GM23248 (cell line): ENCODE data around the gene FBXO8. TPM values are rescaled to one million over a fixed set of nuclear protein-coding genes. Genes with fewer than 3 reads are reported as not detected.

Experiments used
- DNase-seq: peaks from one replicate; pipeline ENCODE4 v3.0.0-alpha.2; 2015
- H2AFZ ChIP-seq: fragments of 200-600 bp; sonication (generic); 2 replicates; pipeline ENCODE4 v1.6.1; 2016; ENCODE audit warnings: antibody characterized with exemption
- H3F3A ChIP-seq: fragments of 200-600 bp; sonication (generic); 2 replicates; pipeline ENCODE4 v1.6.1; 2016; ENCODE audit warnings: mild to moderate bottlenecking, antibody characterized with exemption, mixed run types; ENCODE audit not compliant: insufficient read depth
- H3K27ac ChIP-seq: fragments of 200-600 bp; sonication (generic); 2 replicates; pipeline ENCODE4 v1.5.1; 2016; ENCODE audit warnings: mild to moderate bottlenecking
- H3K27me3 ChIP-seq: fragments of 200-600 bp; sonication (generic); replicated peaks from 2 replicates; pipeline ENCODE4 v1.6.1; 2016; ENCODE audit warnings: mild to moderate bottlenecking; ENCODE audit not compliant: insufficient read depth
- H3K36me3 ChIP-seq: fragments of 200-600 bp; sonication (generic); 2 replicates; pipeline ENCODE4 v1.6.1; 2016; ENCODE audit warnings: low read depth, mild to moderate bottlenecking
- H3K4me1 ChIP-seq: fragments of 200-600 bp; sonication (generic); 2 replicates; pipeline ENCODE4 v1.6.1; 2016; ENCODE audit warnings: mild to moderate bottlenecking; ENCODE audit not compliant: insufficient read depth
- H3K4me2 ChIP-seq: fragments of 200-600 bp; sonication (generic); one replicate; pipeline ENCODE4 v1.6.1; 2016; ENCODE audit warnings: mild to moderate bottlenecking; ENCODE audit not compliant: unreplicated experiment
- H3K4me3 ChIP-seq: fragments of 200-600 bp; sonication (generic); 2 replicates; pipeline ENCODE4 v1.5.1; 2016; ENCODE audit warnings: mild to moderate bottlenecking
- H3K79me2 ChIP-seq: fragments of 200-600 bp; sonication (generic); 2 replicates; pipeline ENCODE4 v1.6.1; 2016; ENCODE audit warnings: mild to moderate bottlenecking; ENCODE audit not compliant: insufficient read depth
- H3K9ac ChIP-seq: fragments of 200-600 bp; sonication (generic); 2 replicates; pipeline ENCODE4 v1.6.1; 2016; ENCODE audit warnings: mild to moderate bottlenecking
- H3K9me2 ChIP-seq: fragments of 200-600 bp; sonication (generic); 2 replicates; pipeline ENCODE4 v1.6.1; 2016; ENCODE audit warnings: mixed run types, mild to moderate bottlenecking, moderate library complexity; ENCODE audit not compliant: insufficient read depth
- H3K9me3 ChIP-seq: fragments of 200-600 bp; sonication (generic); one replicate; pipeline ENCODE4 v1.6.1; 2017; ENCODE audit warnings: low read depth
- H4K20me1 ChIP-seq: fragments of 200-600 bp; sonication (generic); 2 replicates; pipeline ENCODE4 v1.6.0; 2016; ENCODE audit not compliant: insufficient read depth
- EZH2 ChIP-seq: fragments of 200-600 bp; sonication (generic); IDR thresholded peaks from 2 replicates; pipeline ENCODE4 v1.6.1; 2018; ENCODE audit warnings: antibody characterized with exemption, mild to moderate bottlenecking; ENCODE audit not compliant: insufficient read depth, poor library complexity, severe bottlenecking
- EZH2phosphoT487 ChIP-seq: fragments of 200-600 bp; sonication (generic); IDR thresholded peaks from 2 replicates; pipeline ENCODE4 v1.6.1; 2018; ENCODE audit warnings: antibody characterized with exemption, moderate library complexity, mild to moderate bottlenecking, low read depth; ENCODE audit not compliant: insufficient read depth
- WGBS, 2 experiments: methylation state at CpG; one replicate each; pipeline ENCODE4 v1.1.6; 2015 to 2017; ENCODE audit warnings: low lambda C conversion rate in 2 of 2, low coverage in 1 of 2; ENCODE audit errors: missing lambda C conversion rate in 2 of 2; 5-methylcytosine and 5-hydroxymethylcytosine counted together
- in situ Hi-C: fragments of 300-500 bp; cut with MboI; formaldehyde crosslinking; loops from 2 replicates; pipeline ENCODE4 v1.15.0; 2020
- polyA plus RNA-seq: library from polyadenylated mRNA; unstranded; fragments of >200 nt; fragmentation: Nextera tagmentation; extraction: Ambion mirVana; gene quantifications from 2 replicates; pipeline ENCODE4 v1.2.1, GENCODE V29; 2016
- total RNA-seq: library from RNA; depleted of rRNA; stranded (reverse); fragments of >200 nt; shearing (Covaris generic); gene quantifications from 2 replicates; pipeline ENCODE4 v1.2.3, GENCODE V29; 2014

The FBXO8 gene
- total and polyA plus RNA-seq, 2 experiments from 2014 or later, result 23.1 to 27.7 TPM

DNA sequence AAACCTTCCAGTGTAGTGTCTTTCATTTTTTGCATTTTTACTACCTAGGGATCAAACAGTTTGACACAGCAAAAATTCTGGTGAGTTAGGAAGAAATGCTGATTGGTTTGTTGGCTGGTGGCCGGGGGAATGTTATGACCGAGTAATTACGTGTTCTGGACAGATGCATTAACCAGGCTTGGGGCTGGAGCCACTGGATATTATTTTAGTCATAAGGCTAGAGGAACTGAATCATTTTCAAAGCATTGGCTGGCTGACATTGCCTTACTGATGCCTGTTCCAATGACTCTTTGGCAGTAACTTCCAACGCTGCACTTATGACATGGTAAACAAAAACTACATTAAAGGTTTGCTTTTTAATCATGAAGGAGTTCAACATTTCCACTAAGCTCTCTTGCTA is 84.6 kb downstream of the FBXO8 start:
- DNase-seq, result peak; percentile 97
- no peaks in the 10 kb centered on the region for H3K27me3 ChIP-seq
- H3K79me2 ChIP-seq, result no peaks in the 10 kb centered on the region
- in situ Hi-C loops, result no loop called here
- 0 out of 2 replicates have a peak, but pooled peaks cover 4% of the 10 kb centered on the region for H3F3A ChIP-seq
- H2AFZ ChIP-seq, result 0 out of 2 replicates have a peak overlapping the region, but pooled peaks have one; percentile 9
- H3K9ac ChIP-seq, result no peak overlapping the region
- whole genome bisulfite sequencing, 2 experiments, result 0 to 1% methylated on average over 4 of the region's 4 CpGs
- H3K4me3 ChIP-seq, result peak overlapping the region; percentile 36
- H3K4me1 ChIP-seq, result peaks cover 11% of the 10 kb centered on the region
- no peaks in the 10 kb centered on the region for H3K36me3 ChIP-seq
- no peaks in the 10 kb centered on the region for H3K9me3 ChIP-seq
- H3K9me2 ChIP-seq, result no peaks in the 10 kb centered on the region
- H3K27ac ChIP-seq, result peak overlapping the region; percentile 50
- no peaks in the 10 kb centered on the region for H4K20me1 ChIP-seq
- peak overlapping the region; percentile 59 for H3K4me2 ChIP-seq
- TF ChIP-seq EZH2, result no peak

DNA sequence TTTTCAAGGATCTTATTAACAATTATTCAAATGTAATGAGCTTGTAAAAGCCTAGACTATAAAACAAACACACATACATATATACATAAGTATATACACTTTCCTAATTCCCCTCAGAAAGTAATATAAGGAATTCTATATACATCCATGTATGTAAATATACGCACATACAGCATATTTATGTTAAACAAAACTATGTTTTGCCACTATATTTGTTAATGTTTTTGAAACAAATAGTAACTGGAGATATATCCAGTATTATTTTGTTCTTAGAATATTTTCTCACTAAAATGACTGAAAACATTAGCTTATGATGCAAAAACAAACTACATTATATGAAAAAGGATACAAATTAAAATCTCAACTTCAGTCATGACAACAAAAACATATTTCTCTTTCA is 85.1 kb downstream of the FBXO8 start:
- Histone ChIP-seq H3K4me3 (0 out of 2 replicates have a peak overlapping the region, but pooled peaks have one; percentile 21), H3K4me2 (peak overlapping the region; percentile 53), H3K36me3 (no peaks in the 10 kb centered on the region), H3K27ac (peak overlapping the region; percentile 21; the same call in 1 of the 2 replicates), H3K9me2 (no peaks in the 10 kb centered on the region), H3K79me2 (no peaks in the 10 kb centered on the region), H3F3A (0 out of 2 replicates have a peak, but pooled peaks cover 4% of the 10 kb centered on the region), H3K9me3 (no peaks in the 10 kb centered on the region), H3K4me1 (peaks cover 11% of the 10 kb centered on the region), H3K9ac (no peak overlapping the region), H3K27me3 (no peaks in the 10 kb centered on the region), H4K20me1 (no peaks in the 10 kb centered on the region), H2AFZ (no peak overlapping the region)
- no peak for DNase-seq
- 98% methylated on average over 1 of the region's 1 CpG for WGBS, 2 experiments
- no peak for TF ChIP-seq EZH2
- TF ChIP-seq EZH2phosphoT487, result no peak
- in situ Hi-C loops, result no loop called here

DNA sequence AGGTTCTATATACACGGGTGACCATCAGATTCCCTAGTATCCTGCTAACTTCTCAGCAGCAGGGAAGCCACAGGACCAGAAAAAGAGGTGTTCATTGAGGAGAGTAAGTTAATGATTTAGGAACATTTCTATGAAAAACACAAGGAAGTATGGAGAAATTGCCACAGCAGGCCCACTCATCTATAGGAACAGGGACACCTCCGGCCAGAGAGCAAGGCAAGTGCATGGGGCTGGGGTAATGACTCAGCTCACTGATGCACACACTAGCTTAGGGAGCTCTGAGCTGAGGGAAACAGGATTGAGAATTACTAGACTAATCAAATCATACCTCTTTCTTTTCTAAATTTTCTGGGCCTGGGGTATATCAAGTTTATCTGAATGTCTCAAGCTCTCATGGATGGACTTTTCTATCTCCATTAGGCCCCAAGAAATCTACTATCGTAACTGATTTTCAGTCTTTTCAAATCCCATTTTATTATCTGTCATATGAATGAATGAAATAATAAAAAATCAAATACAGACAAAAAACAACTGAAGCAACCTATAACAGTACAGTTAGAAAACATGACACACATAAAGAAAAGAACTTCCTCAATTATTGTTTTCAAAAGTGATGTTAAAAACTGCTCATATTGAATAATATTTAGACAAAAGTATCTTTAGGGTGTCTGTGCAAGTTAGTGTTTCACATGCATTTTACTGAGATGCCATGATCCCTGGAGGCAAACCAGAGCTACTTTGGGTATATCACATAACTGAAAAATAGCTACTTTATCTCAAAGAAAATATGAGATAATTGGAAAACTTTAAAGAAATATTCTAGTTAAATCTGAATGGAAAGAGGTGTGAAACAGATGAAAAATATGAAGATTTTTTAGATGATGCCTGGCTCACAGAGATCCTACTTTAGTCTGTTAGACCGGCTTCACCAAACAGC is 89.8 kb downstream of the FBXO8 start:
- no peaks in the 10 kb centered on the region for H3K36me3 ChIP-seq
- no peaks in the 10 kb centered on the region; the same call in 1 of the 2 replicates for H3K9me2 ChIP-seq
- no peaks in the 10 kb centered on the region for H3F3A ChIP-seq
- in situ Hi-C loops, result no loop called here
- H3K9me3 ChIP-seq, result no peaks in the 10 kb centered on the region
- no peak overlapping the region for H3K9ac ChIP-seq
- H3K4me1 ChIP-seq, result peaks cover 5% of the 10 kb centered on the region
- H2AFZ ChIP-seq, result no peak overlapping the region
- WGBS, 2 experiments, result 87 to 92% methylated on average over 4 of the region's 4 CpGs
- H3K4me2 ChIP-seq, result no peak overlapping the region
- peak; percentile 24 for DNase-seq
- TF ChIP-seq EZH2phosphoT487 (no peak), EZH2 (no peak)
- no peaks in the 10 kb centered on the region for H4K20me1 ChIP-seq
- no peaks in the 10 kb centered on the region for H3K27me3 ChIP-seq
- no peak overlapping the region for H3K27ac ChIP-seq
- no peaks in the 10 kb centered on the region for H3K79me2 ChIP-seq
- no peak overlapping the region for H3K4me3 ChIP-seq

DNA sequence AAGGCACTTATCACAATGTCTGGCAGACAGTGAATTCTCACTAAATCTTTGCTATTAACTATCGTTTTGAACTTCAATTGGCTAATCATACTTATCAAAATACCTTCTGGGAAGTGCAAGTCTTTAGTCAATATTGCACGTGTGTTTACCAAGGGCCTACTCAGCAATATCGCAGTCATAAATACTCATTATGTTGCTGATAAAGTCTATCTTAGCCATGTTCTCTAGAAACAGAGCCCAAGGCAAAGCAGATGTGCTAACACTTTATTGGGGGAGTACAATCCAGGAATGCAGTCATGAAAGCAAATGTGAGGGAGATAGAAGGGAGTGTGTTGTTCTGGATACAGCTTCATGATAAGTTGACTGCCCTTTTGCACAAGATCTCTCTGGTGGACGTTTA is 90.5 kb downstream of the FBXO8 start:
- DNase-seq, result no peak
- Histone ChIP-seq H3K9me2 (no peaks in the 10 kb centered on the region; the same call in 1 of the 2 replicates), H3K27me3 (no peaks in the 10 kb centered on the region), H4K20me1 (no peaks in the 10 kb centered on the region), H2AFZ (no peak overlapping the region), H3K79me2 (no peaks in the 10 kb centered on the region), H3K4me3 (no peak overlapping the region), H3K9me3 (no peaks in the 10 kb centered on the region), H3K36me3 (no peaks in the 10 kb centered on the region), H3F3A (no peaks in the 10 kb centered on the region), H3K4me1 (no peaks in the 10 kb centered on the region), H3K4me2 (no peak overlapping the region), H3K9ac (no peak overlapping the region), H3K27ac (no peak overlapping the region)
- TF ChIP-seq EZH2, result no peak
- TF ChIP-seq EZH2phosphoT487, result no peak
- in situ Hi-C loops, result no loop called here
- WGBS, 2 experiments, result 72 to 79% methylated on average over 4 of the region's 4 CpGs
